NCI-H2171 (cell line): ENCODE data around the gene MRC2.
A peak's percentile ranks its signal among the peaks of the same experiment; 100 is the strongest.

Experiments used
- DNase-seq: peaks from one replicate; lab custom pipeline; 2025; lab: John Stamatoyannopoulos, UW

The MRC2 gene

DNA sequence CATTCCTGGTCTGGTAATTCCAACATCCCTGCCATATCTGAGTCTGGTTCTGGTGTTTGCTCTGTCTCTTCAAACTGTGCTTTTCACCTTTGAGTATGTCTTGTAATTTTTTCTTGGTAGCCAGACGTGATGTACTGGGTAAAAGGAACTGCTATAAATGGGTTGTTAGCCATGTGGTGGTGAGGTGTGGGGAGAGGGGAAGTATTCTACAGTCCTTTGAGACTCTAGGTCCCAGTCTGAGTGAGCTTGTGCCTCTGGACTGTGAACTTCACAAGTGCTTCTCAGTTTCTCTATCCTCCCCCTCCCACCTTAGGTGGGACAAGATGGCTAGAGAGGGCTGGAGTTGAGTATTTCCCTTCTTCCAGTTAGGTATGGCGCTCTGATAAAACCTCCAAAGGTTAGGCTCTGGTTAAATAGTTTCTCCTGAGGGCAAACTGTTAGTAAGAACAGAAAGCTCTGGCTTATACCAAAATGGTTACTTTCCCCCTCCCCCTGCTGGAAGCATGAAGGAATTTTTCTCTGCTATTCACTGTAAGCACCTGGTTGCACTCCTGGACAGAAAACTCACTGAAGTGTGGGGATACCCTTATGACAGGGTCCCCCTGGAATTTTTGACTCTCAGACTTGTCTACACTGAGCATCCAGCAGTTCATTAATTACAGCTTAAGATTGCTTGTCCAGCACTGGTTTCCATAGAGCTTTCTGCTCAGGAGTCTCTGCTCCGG is 92.8 kb downstream of the MRC2 start:
- DNase-seq = no peak

DNA sequence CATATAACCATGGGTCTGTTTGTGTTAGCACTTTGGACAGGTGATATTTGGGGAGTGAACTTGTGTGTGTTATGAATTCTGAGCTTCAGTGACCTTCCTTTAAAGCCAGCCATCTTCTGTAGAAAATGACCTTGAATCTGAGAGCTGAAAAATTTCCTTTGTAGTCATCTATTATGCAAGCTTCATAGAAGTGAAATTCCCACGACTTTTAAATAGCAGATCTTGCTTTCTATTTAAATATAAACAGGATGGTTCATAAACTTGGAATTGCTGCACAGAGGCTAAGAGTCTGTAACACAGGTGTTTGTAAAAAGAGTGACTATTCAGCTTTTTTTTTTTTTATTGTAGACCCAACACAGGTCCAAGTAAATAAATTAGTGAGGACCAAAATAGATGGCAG is 95.2 kb downstream of the MRC2 start:
- no peak for DNase-seq

DNA sequence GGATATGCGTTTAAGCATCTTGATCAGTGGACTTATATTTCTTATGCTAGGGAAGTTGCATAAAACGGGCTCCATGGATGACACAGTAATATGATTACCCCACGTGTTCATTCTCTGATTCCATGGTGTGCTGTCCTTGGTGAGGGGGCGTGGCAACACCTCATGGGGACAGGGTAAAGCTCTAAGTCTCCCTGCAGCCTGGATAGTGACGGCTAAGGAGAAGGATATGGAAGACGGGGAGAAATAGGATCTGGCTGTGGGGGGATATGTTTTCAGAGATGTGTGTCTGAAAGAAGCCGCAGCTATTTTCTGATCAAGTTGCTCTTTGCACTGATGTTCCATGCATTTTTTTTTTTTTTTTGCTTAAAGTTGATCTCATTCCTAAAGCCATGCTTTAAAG is 96.4 kb downstream of the MRC2 start:
- DNase-seq = peak; percentile 80

- DNase-seq = peak; percentile 87
Observed at GRCh38 chr17:62724398-62725146, 97.1 kb downstream of the MRC2 start.

DNA sequence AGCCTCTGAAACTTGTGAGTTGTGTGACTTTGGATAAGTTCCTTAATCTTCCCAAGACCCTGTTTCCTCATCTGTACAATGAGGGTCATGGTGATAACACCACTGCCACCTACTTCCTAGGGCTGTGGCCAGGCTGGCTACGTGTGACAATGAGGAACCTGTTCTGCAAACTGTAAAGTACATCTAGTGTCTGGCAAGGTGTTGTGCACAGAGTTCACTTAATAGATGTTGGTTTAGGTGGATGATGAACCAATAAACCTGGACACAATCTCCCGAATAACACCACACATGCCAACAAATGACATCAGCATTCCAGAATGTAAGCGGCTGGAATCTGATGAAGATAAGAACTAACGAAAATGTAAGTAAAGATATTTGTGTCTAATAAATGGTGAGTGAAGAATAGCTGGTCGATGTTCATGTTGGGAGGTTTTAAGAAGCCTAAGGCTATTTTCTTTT is 98.3 kb downstream of the MRC2 start:
- DNase-seq = no peak

- peak; percentile 92 for DNase-seq
Observed at GRCh38 chr17:62727916-62728672, 100.6 kb downstream of the MRC2 start.

DNA sequence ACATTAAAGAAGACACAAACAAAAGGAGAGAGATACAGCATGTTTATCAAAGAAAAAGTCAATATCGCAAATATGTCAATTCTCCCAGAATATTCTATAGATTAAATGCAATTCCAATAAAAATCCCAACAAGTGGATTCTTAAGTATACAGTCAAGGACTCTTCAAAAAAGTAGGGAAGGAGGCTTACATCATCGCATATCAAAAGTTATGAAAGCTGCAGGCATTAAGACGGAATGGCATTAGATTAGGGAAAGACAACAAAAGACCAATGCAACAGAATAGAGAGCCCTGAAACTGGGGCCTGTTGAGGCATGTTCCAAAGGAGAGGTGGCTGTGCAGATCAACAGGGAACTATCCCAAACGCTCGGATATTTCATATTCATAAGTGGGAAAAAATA is 104.7 kb downstream of the MRC2 start:
- no peak for DNase-seq

GRCh38 chr17:62735044-62735651 is 107.7 kb downstream of the MRC2 start:
- DNase-seq = peak; percentile 45

GRCh38 chr17:62737513-62737912 is 110.0 kb downstream of the MRC2 start:
- DNase-seq = no peak

- no peak for DNase-seq
Observed at GRCh38 chr17:62738281-62738680, 110.8 kb downstream of the MRC2 start.

GRCh38 chr17:62739645-62740388 is 112.3 kb downstream of the MRC2 start:
- peak; percentile 7 for DNase-seq

- DNase-seq = no peak
Observed at GRCh38 chr17:62741290-62741689, 113.8 kb downstream of the MRC2 start.
